ENCODE results near the gene ZBTB7C. TPM values are rescaled to one million over a fixed set of nuclear protein-coding genes. Genes with fewer than 3 reads are reported as not detected.
"Not testable (repeated sequence)": the region's sequence is repeated elsewhere in the genome, so short reads cannot be mapped to it uniquely, and the experiment has no call there.

Gene ZBTB7C
- total RNA-seq, 1 experiment from 2014 or later = 0.33 TPM

DNA sequence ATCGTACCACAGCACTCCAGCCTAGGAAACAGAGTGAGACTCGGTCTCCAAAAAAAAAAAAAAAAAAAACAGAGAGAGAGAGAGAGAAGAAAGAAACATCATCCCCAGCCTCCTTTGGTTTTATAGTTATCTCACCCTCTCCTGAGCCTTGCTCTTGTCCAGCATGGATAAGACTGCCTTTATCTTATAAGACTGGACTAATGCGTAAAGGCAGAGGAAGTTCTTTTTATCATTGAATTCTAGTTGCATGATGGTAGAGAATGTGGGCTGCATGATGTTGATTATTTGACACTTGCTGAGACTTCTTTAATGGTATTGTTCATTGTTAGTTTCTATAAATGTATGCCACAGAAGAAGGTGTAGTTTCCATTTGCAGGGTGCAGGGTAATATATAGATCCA, 124.4 kb downstream of the ZBTB7C start:
- no peak overlapping the region for H3K9ac ChIP-seq (ENCODE audit: extremely low read depth, insufficient read length, low read length)
- no peak overlapping the region for H3K23ac ChIP-seq (ENCODE audit: insufficient read length, low read depth, low read length)
- no peak overlapping the region for H3K4me2 ChIP-seq (ENCODE audit: insufficient read depth, insufficient read length, low read length)
- Mint-ChIP-seq H3K4me1 (no peaks in the 10 kb centered on the region; a peak in 1 of 4 replicates), H3K4me3 (no peak overlapping the region), H3K9me3 (no peaks in the 10 kb centered on the region), H3K27me3 (ENCODE audit: low read depth) (peaks cover 1% of the 10 kb centered on the region), H3K36me3 (ENCODE audit: insufficient read depth in 1 of 3, low read depth in 3 of 3) (no peaks in the 10 kb centered on the region), H3K27ac (no peak overlapping the region)
- H3K4me1 ChIP-seq (ENCODE audit: insufficient read depth, low read length) = no peaks in the 10 kb centered on the region
- no peak overlapping the region for H2BK5ac ChIP-seq (ENCODE audit: insufficient read length, low read length)
- TF ChIP-seq, protein P1, sequence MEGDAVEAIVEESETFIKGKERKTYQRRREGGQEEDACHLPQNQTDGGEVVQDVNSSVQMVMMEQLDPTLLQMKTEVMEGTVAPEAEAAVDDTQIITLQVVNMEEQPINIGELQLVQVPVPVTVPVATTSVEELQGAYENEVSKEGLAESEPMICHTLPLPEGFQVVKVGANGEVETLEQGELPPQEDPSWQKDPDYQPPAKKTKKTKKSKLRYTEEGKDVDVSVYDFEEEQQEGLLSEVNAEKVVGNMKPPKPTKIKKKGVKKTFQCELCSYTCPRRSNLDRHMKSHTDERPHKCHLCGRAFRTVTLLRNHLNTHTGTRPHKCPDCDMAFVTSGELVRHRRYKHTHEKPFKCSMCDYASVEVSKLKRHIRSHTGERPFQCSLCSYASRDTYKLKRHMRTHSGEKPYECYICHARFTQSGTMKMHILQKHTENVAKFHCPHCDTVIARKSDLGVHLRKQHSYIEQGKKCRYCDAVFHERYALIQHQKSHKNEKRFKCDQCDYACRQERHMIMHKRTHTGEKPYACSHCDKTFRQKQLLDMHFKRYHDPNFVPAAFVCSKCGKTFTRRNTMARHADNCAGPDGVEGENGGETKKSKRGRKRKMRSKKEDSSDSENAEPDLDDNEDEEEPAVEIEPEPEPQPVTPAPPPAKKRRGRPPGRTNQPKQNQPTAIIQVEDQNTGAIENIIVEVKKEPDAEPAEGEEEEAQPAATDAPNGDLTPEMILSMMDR (conservative IDR thresholded peaks at IDR 0.05) = no peak
- no peak overlapping the region for H3K14ac ChIP-seq (ENCODE audit: insufficient read depth, low read length)
- no peak for DNase-seq
- H3K56ac ChIP-seq (ENCODE audit: insufficient read length, low read depth, low read length) = no peak overlapping the region
- no peaks in the 10 kb centered on the region for H3K9me3 ChIP-seq (ENCODE audit: control insufficient read depth, low read depth, low read length)
- H3K4ac ChIP-seq (ENCODE audit: low read depth, low read length) = no peak overlapping the region
- no peaks in the 10 kb centered on the region for H3K23me2 ChIP-seq (ENCODE audit: insufficient read length, low read depth, low read length, poor library complexity, severe bottlenecking)
- H3K79me1 ChIP-seq (ENCODE audit: insufficient read depth, low read depth, low read length, poor library complexity, severe bottlenecking) = no peaks in the 10 kb centered on the region
- no peak overlapping the region for H3T11ph ChIP-seq (ENCODE audit: low read length)
- no peak overlapping the region for H2BK20ac ChIP-seq (ENCODE audit: low read depth, low read length, poor library complexity, severe bottlenecking)
- no peak overlapping the region for H4K91ac ChIP-seq (ENCODE audit: insufficient read length, low read depth, low read length)
- H4K5ac ChIP-seq (ENCODE audit: insufficient read length, low read depth, low read length) = no peak overlapping the region
- H3K27me3 ChIP-seq (ENCODE audit: insufficient read depth, low read length) = no peaks in the 10 kb centered on the region
- no peak overlapping the region for H2BK120ac ChIP-seq (ENCODE audit: low read depth, low read length, poor library complexity, severe bottlenecking)
- no peak overlapping the region for H2BK12ac ChIP-seq (ENCODE audit: insufficient read length, low read depth, low read length)
- H2BK15ac ChIP-seq (ENCODE audit: low read depth, low read length) = no peak overlapping the region
- H3K27ac ChIP-seq (ENCODE audit: insufficient read length, low read depth, low read length) = no peak overlapping the region
- H4K8ac ChIP-seq (replicated peaks; ENCODE audit: insufficient read length, low read depth, low read length) = no peak overlapping the region
- H2AFZ ChIP-seq (ENCODE audit: low read length) = no peak overlapping the region
- no peak overlapping the region for H3K18ac ChIP-seq (ENCODE audit: insufficient read length, low read depth, low read length)
- no peaks in the 10 kb centered on the region for H4K20me1 ChIP-seq (ENCODE audit: control insufficient read depth, insufficient read depth, insufficient read length)
- no peaks in the 10 kb centered on the region for H3K79me2 ChIP-seq (ENCODE audit: insufficient read depth, low read length)
- WGBS (ENCODE audit: extremely low coverage, insufficient read length, low lambda C conversion rate) = no CpG with 5 or more reads among the region's 3 CpGs
- no peak overlapping the region for H2AK5ac ChIP-seq (ENCODE audit: insufficient read length, low read length)

DNA sequence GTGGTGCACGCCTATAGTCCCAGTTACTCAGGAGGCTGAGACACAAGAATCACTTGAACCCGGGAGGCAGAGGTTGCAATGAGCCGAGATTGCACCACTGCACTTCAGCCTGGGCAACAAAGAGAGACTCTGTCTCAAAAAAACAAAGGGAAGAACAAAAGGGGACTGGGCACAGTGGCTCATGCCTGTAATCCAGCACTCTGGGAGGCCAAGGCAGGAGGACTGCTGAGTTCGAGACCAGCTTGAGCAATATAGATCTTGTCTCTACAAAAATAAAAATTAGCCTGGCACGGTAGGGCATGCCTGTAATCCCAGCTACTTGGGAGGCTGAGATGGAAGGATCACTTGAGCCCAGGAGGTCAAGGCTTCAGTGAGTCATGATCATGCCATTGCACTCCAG, 125.2 kb downstream of the ZBTB7C start:
- H3K9me3 Mint-ChIP-seq; H3K14ac ChIP-seq (ENCODE audit: insufficient read depth, low read length); H2BK120ac ChIP-seq (ENCODE audit: low read depth, low read length, poor library complexity, severe bottlenecking); H3K27me3 ChIP-seq (ENCODE audit: insufficient read depth, low read length); H3K23me2 ChIP-seq (ENCODE audit: insufficient read length, low read depth, low read length, poor library complexity, severe bottlenecking); H2AK5ac ChIP-seq (ENCODE audit: insufficient read length, low read length); H3K27ac Mint-ChIP-seq; H3K4ac ChIP-seq (ENCODE audit: low read depth, low read length); H4K8ac ChIP-seq (replicated peaks; ENCODE audit: insufficient read length, low read depth, low read length); H3T11ph ChIP-seq (ENCODE audit: low read length); H2BK12ac ChIP-seq (ENCODE audit: insufficient read length, low read depth, low read length); H3K4me1 Mint-ChIP-seq; H3K4me3 Mint-ChIP-seq; H3K9me3 ChIP-seq (ENCODE audit: control insufficient read depth, low read depth, low read length); H3K36me3 Mint-ChIP-seq (ENCODE audit: insufficient read depth in 1 of 3, low read depth in 3 of 3); H4K20me1 ChIP-seq (ENCODE audit: control insufficient read depth, insufficient read depth, insufficient read length); H3K4me1 ChIP-seq (ENCODE audit: insufficient read depth, low read length); H2AFZ ChIP-seq (ENCODE audit: low read length); H3K79me2 ChIP-seq (ENCODE audit: insufficient read depth, low read length); H2BK20ac ChIP-seq (ENCODE audit: low read depth, low read length, poor library complexity, severe bottlenecking); H3K27ac ChIP-seq (ENCODE audit: insufficient read length, low read depth, low read length); H3K18ac ChIP-seq (ENCODE audit: insufficient read length, low read depth, low read length); H4K5ac ChIP-seq (ENCODE audit: insufficient read length, low read depth, low read length); H2BK15ac ChIP-seq (ENCODE audit: low read depth, low read length); DNase-seq; H4K91ac ChIP-seq (ENCODE audit: insufficient read length, low read depth, low read length); H2BK5ac ChIP-seq (ENCODE audit: insufficient read length, low read length); H3K27me3 Mint-ChIP-seq (ENCODE audit: low read depth); H3K23ac ChIP-seq (ENCODE audit: insufficient read length, low read depth, low read length); H3K9ac ChIP-seq (ENCODE audit: extremely low read depth, insufficient read length, low read length); H3K56ac ChIP-seq (ENCODE audit: insufficient read length, low read depth, low read length); H3K4me2 ChIP-seq (ENCODE audit: insufficient read depth, insufficient read length, low read length); H3K79me1 ChIP-seq (ENCODE audit: insufficient read depth, low read depth, low read length, poor library complexity, severe bottlenecking): not testable (repeated sequence)
- no CpG with 5 or more reads among the region's 5 CpGs for WGBS (ENCODE audit: extremely low coverage, insufficient read length, low lambda C conversion rate)

All from H9 (cell line).